SW480 (cell line): ENCODE measurements around the gene RAB43.
"Not testable (repeated sequence)": the region's sequence is repeated elsewhere in the genome, so short reads cannot be mapped to it uniquely, and the experiment has no call there.

Experiments used
- DNase-seq: peaks from one replicate; pipeline ENCODE4 v3.0.0-alpha.2; 2016; ENCODE audit warnings: low spot score

The RAB43 gene

GRCh38 chr3:129122412-129123011, 908 bp upstream of the RAB43 start:
- DNase-seq = peak; percentile 23

- no peak for DNase-seq
These were observed 400 bp downstream of the RAB43 start for GRCh38 chr3:129121016-129121791.

- DNase-seq = peak; percentile 90
These were observed 1.2 kb downstream of the RAB43 start for GRCh38 chr3:129120254-129121004.

- peak; percentile 47 for DNase-seq
These were observed 2.1 kb downstream of the RAB43 start for GRCh38 chr3:129119365-129120100.

DNA sequence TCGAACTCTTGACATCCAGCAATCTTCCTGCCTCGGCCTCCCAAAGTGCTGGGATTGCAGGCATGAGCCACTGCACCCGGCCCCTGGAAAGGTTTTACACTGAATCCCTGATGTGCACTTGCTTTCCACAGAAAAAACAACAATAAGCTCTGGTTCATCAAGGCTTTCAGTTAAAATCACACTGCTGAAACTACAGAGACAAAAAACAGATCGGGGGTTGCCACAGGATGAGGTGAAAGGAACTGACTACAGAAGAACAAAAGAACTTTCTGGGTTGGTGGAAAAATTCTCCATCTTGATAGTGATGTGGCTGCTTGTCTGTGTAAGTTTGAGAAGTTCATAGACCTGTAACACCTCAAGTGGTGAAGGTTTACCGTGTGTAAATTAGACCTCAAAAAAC, 2.9 kb downstream of the RAB43 start:
- DNase-seq = no peak

GRCh38 chr3:129117134-129117533, 4.5 kb downstream of the RAB43 start:
- no peak for DNase-seq

DNA sequence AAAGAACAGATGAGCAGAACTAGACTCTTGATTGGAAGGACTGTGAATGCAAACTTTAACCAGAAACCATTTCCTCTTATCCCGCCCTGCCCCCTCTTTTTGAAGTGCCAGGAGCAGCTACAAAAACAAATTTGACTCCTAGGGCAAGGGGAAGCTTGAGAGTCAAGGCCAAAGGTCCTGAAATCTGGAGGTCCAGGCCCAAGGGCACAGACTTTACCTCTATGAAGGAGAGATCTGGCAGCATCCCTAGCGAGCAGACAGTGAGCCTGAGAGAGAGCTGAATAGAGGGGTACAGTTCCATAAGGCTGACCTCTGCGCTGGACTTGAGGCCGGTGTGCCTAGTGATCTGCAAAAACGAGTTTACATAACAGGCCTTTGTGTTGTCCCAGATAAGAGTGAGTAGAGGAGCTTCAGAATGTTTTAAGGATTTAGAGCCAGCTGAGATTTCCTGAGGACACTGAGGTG, 5.1 kb downstream of the RAB43 start:
- DNase-seq = no peak

- no peak for DNase-seq
These were observed 7.1 kb downstream of the RAB43 start for GRCh38 chr3:129114455-129114854.

DNA sequence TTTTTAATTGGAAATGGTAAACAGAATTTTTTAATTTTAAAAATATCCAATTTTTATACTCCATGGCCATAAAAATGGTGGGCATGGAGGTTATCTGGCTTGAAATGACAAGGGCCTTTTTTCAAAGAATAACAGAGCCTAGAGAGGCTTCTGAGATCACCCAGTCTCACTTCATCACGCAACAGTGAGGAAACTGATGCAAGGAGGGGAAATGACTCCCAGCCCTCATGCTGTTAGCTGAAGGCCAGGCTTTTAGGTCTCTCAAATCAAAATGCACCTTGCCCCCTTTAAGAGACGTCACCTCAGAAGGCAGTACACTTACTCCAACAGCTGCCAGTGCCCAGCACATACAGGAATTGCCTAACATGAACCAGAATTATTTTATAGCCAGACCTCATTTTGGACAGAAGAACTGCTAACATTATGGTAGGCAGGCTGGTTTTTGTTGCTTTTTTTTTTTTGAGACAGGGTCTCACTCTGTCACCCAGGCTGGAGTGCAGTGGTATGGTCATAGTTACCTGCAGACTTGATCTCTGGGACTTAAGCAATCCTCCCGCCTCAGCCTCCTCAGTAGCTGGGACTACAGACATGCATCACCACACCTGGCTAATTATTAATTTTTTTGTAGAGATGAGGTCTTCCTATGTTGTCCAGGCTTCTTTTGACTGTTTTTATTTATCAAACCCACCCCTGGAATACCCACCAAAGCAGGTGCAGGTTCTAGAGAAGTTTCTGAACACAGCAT, 9.1 kb downstream of the RAB43 start:
- DNase-seq = peak; percentile 39

DNA sequence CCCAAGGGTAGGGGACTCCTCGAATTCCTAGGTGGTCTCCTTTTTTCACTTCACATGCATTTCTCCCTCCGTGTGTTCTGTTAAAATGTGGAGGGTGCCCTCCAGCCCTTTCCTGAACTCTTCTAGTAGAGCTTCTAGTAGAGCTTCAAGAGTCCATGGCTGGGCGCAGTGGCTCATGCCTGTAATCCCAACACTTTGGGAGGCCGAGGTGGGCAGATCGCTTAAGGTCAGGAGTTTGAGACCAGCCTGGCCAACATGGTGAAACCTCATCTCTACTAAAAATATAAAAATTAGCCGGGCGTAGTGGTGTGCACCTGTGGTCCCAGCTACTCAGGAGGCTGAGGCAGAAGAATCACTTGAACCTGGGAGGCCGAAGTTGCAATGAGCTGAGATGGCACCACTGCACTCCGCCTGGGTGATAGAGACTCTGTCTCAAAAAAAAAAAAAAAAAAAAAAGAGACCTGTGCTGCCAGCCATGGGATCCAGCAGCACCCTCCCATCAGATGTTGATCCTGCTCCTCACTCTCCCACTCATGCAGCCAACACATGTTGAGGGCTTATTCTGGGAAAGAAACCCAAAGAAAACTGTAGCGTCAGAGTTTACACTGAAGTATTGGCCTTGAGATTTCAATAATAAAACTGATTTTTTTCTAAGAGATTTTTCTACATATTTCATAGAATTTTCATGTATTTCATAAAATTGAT, 10.4 kb downstream of the RAB43 start:
- DNase-seq = not testable (repeated sequence)

DNA sequence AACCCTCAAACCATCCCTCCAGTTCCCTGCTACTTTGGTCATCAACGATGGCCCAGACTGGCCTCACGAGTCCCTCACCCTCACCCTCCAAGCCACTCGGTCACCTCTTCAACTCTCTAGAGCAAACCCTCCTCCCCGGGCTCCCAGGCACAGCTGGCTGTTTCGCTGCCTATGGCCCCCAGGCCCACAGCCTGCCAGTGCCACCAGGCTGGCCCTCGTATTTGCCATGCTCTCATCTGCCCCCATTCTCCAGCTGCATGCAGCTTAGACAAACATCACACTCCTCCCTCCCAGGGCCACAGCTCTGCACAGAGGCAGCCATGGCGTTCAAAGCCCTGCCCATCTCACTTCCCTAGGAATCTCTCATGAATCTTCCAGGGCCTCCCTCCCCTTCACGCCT, 13.8 kb downstream of the RAB43 start:
- DNase-seq = no peak

DNA sequence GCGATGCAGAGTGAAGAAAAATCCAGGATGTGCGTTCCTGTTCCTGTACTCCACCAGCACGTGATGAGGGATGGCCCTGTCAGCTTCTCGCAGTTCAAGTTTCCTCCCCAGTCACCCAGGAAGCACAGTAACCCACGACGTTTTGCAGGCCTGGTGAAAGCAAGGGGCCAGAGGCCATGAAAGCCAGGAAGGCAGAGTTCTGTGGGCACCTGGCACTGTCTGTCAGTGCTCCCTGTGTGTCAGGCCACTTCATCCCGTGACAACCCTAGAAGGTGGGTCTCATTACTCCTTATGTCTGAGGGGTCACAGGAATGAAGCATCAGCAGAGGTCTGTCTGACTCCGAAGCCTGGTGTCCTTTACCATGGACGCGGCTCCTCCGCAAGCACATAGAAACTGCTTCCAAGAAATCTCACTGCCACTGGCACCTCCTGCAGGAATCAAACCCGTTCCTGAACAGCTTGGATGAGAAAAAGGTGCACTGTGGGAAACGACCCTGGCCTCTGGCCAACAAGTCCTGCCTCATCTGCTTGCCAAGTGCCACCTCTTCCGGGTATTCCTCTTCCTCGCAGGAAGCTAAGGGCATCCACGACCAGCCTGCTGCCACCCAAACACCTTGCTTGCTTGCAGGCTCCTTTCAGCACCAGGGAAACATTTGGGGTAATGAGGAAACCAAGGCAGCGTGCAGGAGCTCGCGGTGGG, 14.6 kb downstream of the RAB43 start:
- no peak for DNase-seq

DNA sequence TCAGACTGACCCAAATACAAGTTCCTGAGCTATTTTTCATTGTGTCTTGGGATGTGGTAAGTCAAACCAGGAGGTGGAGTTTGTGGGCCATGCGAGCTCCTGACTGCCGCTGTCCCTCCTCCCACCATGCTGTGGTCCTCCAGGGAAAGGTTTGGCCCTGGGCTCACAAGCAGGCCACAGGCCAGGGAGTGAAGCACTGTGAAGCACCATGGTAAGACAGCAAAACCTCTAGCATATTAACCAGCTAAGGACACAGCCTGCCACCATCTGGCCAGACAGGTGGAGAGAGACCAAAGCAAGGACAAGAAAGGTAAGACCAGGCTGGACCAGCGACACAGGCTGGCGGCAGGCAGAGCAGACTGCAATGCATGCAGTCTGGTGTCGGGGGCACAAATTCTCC, 15.3 kb downstream of the RAB43 start:
- peak; percentile 30 for DNase-seq

DNA sequence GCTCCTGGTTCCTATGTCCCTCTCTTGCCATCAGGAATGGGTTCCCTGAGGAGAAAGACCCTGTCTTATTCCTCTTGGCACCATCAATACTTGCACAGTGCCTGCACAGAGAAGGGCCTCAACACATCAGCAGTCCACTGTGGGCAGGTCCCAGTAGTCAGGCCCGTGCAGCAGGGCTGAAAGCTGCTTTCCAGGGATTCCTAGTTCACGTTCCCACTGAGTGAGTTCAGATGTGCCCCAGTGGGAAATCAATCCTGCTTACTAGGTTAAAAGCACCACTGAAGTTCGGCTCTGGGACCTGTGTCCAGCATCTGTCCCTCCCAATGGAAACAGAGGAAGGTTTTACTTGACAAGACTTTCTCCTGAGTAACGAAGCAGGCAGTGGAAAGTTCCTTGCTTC, 15.7 kb downstream of the RAB43 start:
- no peak for DNase-seq

DNA sequence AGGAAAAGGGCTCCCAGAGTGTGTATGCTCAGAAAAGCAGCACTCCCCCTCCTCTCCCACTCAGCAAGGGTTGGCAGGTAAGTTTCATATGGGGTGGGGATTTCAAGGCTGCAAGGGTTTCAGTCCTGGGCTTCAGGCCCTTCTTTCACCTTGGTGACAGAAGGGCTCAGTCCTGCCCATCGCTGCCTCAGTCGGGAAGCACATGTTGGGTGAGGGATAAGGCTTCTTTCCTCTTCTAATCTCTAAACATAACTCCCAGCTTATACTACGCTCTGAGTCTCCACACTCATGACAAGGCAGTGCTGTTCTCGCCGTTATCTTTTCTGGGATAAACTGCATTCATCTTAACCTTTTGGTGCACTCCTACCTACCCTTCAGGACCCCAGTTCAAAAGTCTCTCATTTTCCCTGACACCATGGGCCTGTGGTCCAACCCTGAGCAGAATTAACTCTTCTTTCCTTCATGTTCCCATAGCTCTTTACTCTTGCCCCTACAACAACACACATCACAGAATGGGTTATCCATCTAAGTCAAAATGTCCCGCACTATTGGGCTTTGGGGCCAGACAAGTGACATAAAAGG, 17.0 kb downstream of the RAB43 start:
- DNase-seq = no peak

DNA sequence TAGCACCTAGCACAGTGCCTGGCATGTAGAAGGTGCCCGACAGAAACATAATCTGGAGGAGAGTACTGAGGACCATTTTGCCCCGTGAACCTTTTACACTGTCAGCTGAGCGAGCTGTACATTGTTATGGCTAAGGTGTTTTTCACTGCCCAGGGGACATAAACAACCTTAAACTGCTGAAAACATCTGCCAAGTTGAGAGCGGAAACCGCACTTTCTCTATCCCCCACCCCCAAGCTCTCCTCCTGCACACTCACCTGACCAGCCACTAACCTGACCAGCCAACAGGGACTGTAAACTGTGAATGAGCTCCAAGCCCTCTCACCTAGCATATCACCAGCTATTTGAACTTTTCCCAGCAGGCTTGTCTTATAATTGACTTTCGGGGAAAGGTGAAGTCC, 17.6 kb downstream of the RAB43 start:
- no peak for DNase-seq

- DNase-seq = no peak
These were observed 18.3 kb downstream of the RAB43 start for GRCh38 chr3:129103296-129103695.

DNA sequence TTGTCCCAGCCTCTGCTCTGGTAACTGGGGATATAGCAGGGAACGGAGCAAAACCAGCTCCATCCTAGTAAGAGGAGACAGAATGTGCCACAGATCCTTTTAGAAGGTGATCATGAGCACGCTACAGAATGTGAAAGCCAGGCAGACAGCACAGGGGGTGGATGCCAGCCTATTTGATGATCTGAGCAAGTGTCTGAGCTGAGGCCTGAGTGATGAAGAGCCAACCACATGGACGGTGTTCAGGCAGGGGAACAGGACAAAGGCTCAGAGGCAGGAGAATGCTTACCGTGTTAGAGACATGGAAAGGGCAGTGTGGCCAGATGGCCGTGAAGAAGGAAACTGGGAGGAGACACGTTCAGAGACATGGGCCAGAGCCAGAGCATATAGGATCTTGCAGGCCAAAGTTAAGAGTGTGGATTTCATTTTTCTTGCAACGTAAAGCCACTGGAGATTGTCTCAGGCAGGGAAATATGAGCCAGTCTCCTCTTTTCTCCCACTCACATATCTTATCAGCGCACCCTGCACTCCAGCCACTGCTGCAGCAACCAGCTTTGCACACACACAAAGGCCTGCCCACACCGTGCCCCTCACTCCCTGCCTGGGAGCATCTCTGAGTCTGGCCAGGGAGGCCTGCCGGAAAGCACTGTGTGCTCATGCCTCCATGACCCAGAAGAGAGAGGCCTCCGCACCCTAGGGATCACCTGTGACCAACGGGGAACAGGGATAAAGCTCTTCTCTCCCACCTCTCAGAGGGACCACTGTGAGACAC, 20.1 kb downstream of the RAB43 start:
- no peak for DNase-seq

- DNase-seq = no peak
These were observed 21.3 kb downstream of the RAB43 start for GRCh38 chr3:129100274-129100673.
